Spleen (tissue), 11 donors: ENCODE measurements around the gene SPO11. TPM values are rescaled to one million over a fixed set of nuclear protein-coding genes. Genes with fewer than 3 reads are reported as not detected.
A peak's percentile ranks its signal among the peaks of the same experiment; 100 is the strongest.

Experiments
- DNase-seq: peaks from one replicate; pipeline ENCODE4 v3.0.0-alpha.2; 2020
- H3K27ac ChIP-seq, 8 donors: fragments of 200-600 bp; sonication (generic) in 7 of 8; 1 replicate in 4 of 8; 2 replicates in 4 of 8; pipeline versions ENCODE4 v1.5.0 to v1.8.0; 2016 to 2021; ENCODE audit warnings: inconsistent platforms in 4 of 8, mild to moderate bottlenecking in 4 of 8, moderate library complexity in 1 of 8
- H3K27me3 ChIP-seq, 7 donors: fragments of 200-600 bp; sonication (generic) in 6 of 7; replicated peaks in 1 of 7; 1 replicate in 4 of 7; 2 replicates in 3 of 7; pipeline versions ENCODE4 v1.5.0 to v1.8.0; 2016 to 2021; ENCODE audit warnings: inconsistent platforms in 3 of 7, mild to moderate bottlenecking in 1 of 7
- H3K36me3 ChIP-seq, 6 donors: fragments of 200-600 bp; sonication (generic) in 5 of 6; 1 replicate in 4 of 6; 2 replicates in 2 of 6; pipeline versions ENCODE4 v1.5.0 to v1.8.0; 2016 to 2021; ENCODE audit warnings: inconsistent platforms in 2 of 6
- H3K4me1 ChIP-seq, 6 donors: fragments of 200-600 bp; sonication (generic) in 5 of 6; 1 replicate in 3 of 6; 2 replicates in 3 of 6; pipeline versions ENCODE4 v1.5.0 to v1.8.0; 2016 to 2021; ENCODE audit warnings: inconsistent platforms in 3 of 6
- H3K4me3 ChIP-seq, 8 donors: fragments of 200-600 bp; sonication (generic) in 7 of 8; 1 replicate in 4 of 8; 2 replicates in 4 of 8; pipeline versions ENCODE4 v1.5.0 to v1.8.0; 2016 to 2021; ENCODE audit warnings: inconsistent platforms in 4 of 8, mild to moderate bottlenecking in 4 of 8, moderate library complexity in 2 of 8
- H3K9me3 ChIP-seq, 8 donors: fragments of 200-600 bp; sonication (generic) in 7 of 8; 1 replicate in 4 of 8; 2 replicates in 4 of 8; pipeline versions ENCODE4 v1.5.0 to v1.8.0; 2016 to 2021; ENCODE audit warnings: inconsistent platforms in 4 of 8
- POLR2A ChIP-seq, 3 donors: fragments of 450-650 bp; IDR thresholded peaks; one replicate each; pipeline ENCODE4 v1.5.1; 2017; ENCODE audit warnings: antibody characterized with exemption in 3 of 3, mild to moderate bottlenecking in 1 of 3
- POLR2AphosphoS5 ChIP-seq, 3 donors: sonication (generic); formaldehyde crosslinking; IDR thresholded peaks; one replicate each; pipeline ENCODE4 v1.5.1; 2017; ENCODE audit warnings: antibody characterized with exemption in 3 of 3
- WGBS, 5 donors: extraction: QIAGEN DNeasy Blood & Tissue Kit in 3 of 5; methylation state at CpG; one replicate each; pipeline versions ENCODE4 v1.1.5 to v1.1.7; 2013 to 2018; 5-methylcytosine and 5-hydroxymethylcytosine counted together
- intact Hi-C: fragments of 100-400 bp; cut with DNase I; formaldehyde crosslinking; loops from one replicate; pipeline ENCODE4 v1.15.0; 2023; ENCODE audit warnings: low total_unique reads
- microRNA-seq, 3 donors: library from miRNA; unstranded; fragments of <30 nt; microRNA quantifications; one replicate each; pipeline versions ENCODE4 to v1.1.0, GENCODE V29; 2019 to 2020
- polyA plus RNA-seq, 3 donors: library from polyadenylated mRNA; stranded (reverse); fragments of 200-250 nt; gene quantifications; one replicate each; pipeline ENCODE4 v1.2.1, GENCODE V29; 2013
- small RNA-seq, 4 donors: library from RNA; depleted of rRNA; stranded (forward); fragments of <200 nt; gene quantifications; one replicate each; pipeline ENCODE3, GENCODE V24; 2016
- total RNA-seq, 7 donors: library from RNA; depleted of rRNA in 3 of 7; stranded (reverse); fragments of >200 nt in 3 of 7; fragmentation: NEBNext Ultra II Directional in 4 of 7; extraction: Animal tissue kit (Norgen Biotek cat#: 25700) in 4 of 7; gene quantifications; one replicate each; pipeline versions ENCODE4 v1.1.0 to v1.2.1, GENCODE V29; 2016 to 2021
- TF ChIP-seq, protein P1 (sequence below), 11 experiments: fragments of 200-600 bp in 7 of 11; fragments of 450-650 bp in 4 of 11; sonication (generic) in 4 of 11; IDR thresholded peaks in 8 of 11; conservative IDR thresholded peaks in 3 of 11; 1 replicate in 7 of 11; 2 replicates in 4 of 11; pipeline versions ENCODE4 v1.4.0 to v1.8.0; 2016 to 2021; ENCODE audit warnings: antibody characterized with exemption in 11 of 11, inconsistent platforms in 4 of 11, mild to moderate bottlenecking in 1 of 11
- donor health status: healthy with polysubstance abuse.
- donor health status: DM: no; HTN: no; CAD: no; lungs with moderate emphysema.
- donor health status: DM: no; HTN: no; CAD: no.
- donor health status: Bipolar disorder and iron deficiency.
- donor health status: healthy.
- donor health status: DM: no; HTN: no; CAD: no.
- donor health status: DM: yes; HTN: yes; CAD: no.

The SPO11 gene
- total and polyA plus RNA-seq, 10 donors = not detected

DNA sequence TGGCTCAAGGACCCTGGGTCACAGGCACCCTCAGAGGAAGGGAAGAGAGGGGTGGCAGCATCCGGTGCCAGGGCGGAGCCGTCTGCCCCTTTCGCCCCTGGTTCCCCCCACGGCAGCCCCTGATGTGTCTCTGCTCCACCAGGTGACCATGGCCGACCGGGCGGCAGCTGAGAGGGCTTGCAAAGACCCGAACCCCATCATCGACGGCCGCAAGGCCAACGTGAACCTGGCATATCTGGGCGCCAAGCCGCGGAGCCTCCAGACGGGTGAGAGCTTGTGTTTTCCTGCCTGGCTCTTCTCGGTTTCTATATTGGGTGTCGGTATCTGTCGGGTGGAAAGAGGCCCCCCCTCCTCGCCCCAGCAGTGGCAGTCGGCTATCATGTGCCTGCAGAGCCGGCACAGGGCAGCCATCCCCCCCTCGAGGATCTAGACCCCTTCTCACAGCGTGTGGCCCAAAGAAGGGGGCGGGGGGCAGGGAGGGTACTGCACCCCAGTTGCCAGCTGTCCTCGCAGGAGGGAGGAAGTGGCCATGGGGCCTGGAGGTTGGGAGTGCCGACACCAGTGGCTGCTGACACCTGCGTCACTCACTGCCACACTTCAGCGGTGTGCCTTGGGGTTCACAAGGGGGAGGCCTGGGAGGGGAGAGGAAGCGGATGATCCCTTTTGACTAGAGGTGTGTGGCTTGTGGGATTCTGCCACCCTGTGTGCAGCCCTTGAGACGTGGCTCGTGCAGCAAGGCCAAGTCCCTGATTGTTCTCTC, 63.1 kb downstream of the SPO11 start:
- Histone ChIP-seq H3K36me3 (peaks cover 0 to 48% (median 38%) of the 10 kb centered on the region in 6 donors), H3K4me1 (peaks cover 61 to 91% (median 80%) of the 10 kb centered on the region in 6 donors), H3K4me3 (peak overlapping the region; percentile 64 to 94 (median 76)), H3K27ac (peak overlapping the region; percentile 80 to 98 (median 92)), H3K9me3 (no peaks in the 10 kb centered on the region), H3K27me3 (no peaks in the 10 kb centered on the region)
- DNase-seq = peak; percentile 96
- WGBS, 5 donors = 8 to 23% (median 15%) methylated on average over 15 to 33 of the region's 33 CpGs
- intact Hi-C loops = no loop called here
- TF ChIP-seq POLR2AphosphoS5 (IDR thresholded peaks at IDR 0.05) (peak; percentile 93 to 96 (median 94)), POLR2A (IDR thresholded peaks at IDR 0.05) (peak in 2 of 3 donors; percentile 4)
- TF ChIP-seq, protein P1, sequence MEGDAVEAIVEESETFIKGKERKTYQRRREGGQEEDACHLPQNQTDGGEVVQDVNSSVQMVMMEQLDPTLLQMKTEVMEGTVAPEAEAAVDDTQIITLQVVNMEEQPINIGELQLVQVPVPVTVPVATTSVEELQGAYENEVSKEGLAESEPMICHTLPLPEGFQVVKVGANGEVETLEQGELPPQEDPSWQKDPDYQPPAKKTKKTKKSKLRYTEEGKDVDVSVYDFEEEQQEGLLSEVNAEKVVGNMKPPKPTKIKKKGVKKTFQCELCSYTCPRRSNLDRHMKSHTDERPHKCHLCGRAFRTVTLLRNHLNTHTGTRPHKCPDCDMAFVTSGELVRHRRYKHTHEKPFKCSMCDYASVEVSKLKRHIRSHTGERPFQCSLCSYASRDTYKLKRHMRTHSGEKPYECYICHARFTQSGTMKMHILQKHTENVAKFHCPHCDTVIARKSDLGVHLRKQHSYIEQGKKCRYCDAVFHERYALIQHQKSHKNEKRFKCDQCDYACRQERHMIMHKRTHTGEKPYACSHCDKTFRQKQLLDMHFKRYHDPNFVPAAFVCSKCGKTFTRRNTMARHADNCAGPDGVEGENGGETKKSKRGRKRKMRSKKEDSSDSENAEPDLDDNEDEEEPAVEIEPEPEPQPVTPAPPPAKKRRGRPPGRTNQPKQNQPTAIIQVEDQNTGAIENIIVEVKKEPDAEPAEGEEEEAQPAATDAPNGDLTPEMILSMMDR (IDR thresholded peaks at IDR 0.05 in 8 of 11, conservative IDR thresholded peaks at IDR 0.05 in 3 of 11) = peak in 4 of 11 experiments; percentile 18 to 39 (median 22)

Small RNAs within 50 kb of the gene (microRNA-seq; reads per million reads assigned to microRNA genes)
- gene MIR4325 = 0 reads per million in 3 donors

Small RNAs within 50 kb of the gene (small RNA-seq; reads per million reads assigned to genes)
- gene MIR4325 (0 reads per million in 4 donors), gene RF00019 (0 reads per million in 4 donors), gene RPL39P39 (0 reads per million in 4 donors)

Other genes with a start within 250 kb of the SPO11 start
- 1 to 10 TPM in 2 of 7 donors, under 1 TPM in 4, not detected in 1; 0.43 to 1.5 (median 0.95) TPM for gene BMP7, start 63.2 kb upstream of the SPO11 start, total RNA-seq
- gene BMP7, start 63.2 kb upstream of the SPO11 start, polyA plus RNA-seq = under 1 TPM; 0.26 to 0.58 (median 0.36) TPM
- 10 to 100 TPM; 22.0 to 41.3 (median 24.2) TPM for gene RAE1, start 21.5 kb downstream of the SPO11 start, total RNA-seq
- gene RAE1, start 21.5 kb downstream of the SPO11 start, polyA plus RNA-seq = 10 to 100 TPM; 16.2 to 20.2 (median 16.7) TPM
- gene RBM38, start 61.6 kb downstream of the SPO11 start, total RNA-seq = 100 to 1,000 TPM in 1 of 7 donors, 10 to 100 TPM in 6; 49.2 to 120 (median 61.6) TPM
- 10 to 100 TPM; 48.6 to 87.8 (median 81.2) TPM for gene RBM38, start 61.6 kb downstream of the SPO11 start, polyA plus RNA-seq
- under 1 TPM in 1 of 7 donors, not detected in 6; 0.26 TPM for gene CTCFL, start 195.3 kb downstream of the SPO11 start, total RNA-seq
- gene CTCFL, start 195.3 kb downstream of the SPO11 start, polyA plus RNA-seq = under 1 TPM in 2 of 3 donors, not detected in 1; 0.23 to 0.45 TPM
- gene PCK1, start 231.3 kb downstream of the SPO11 start, total RNA-seq = under 1 TPM in 4 of 7 donors, not detected in 3; 0.17 to 0.67 (median 0.41) TPM
- gene PCK1, start 231.3 kb downstream of the SPO11 start, polyA plus RNA-seq = under 1 TPM; 0.04 to 0.13 (median 0.05) TPM